HK-2 (cell line): ENCODE measurements around the gene NHEJ1.

Source experiments
- DNase-seq: peaks from one replicate; pipeline ENCODE4 v3.0.0-alpha.2; 2018; ENCODE audit not compliant: unreplicated experiment

The NHEJ1 gene

DNA sequence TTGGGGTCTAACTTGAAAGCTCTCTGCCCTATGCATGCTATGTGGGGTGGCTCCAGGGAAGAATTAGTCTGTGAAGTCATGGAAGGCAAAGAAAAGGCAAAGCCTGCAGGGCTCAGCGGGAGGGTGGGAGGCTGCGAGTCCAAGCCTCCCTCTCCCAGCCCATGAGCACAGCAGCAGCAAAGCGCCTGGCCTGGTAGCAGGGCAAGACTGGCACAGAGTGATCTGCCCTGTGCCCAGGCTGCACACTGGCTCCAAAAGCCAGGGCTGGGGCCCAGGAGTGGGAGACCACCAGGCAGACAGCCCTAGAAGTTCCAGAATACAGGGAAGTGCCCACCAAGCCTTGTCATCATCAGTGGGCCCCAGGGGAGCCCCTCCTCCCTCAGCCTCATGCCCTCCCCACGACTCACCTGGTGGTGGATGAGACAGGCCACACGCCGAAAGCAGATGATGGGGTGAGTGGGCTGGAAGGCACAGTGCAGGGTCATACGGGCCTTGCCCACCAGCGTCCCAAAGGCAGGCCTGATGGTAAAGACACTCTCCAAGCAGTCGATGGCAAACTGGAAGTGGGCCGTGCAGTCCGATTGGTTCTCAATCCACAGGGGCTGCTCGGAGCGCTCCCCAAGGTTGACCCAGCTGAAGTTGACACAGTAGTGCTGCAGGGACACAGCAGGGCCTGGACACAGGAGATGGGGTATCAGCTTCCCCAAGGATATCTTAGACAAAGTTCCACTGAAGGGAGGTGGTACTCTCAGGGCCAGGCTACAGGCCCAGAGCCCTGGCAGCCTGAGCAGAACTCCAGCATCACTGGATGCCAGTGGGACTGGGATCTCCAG lies 131.4 kb downstream of the NHEJ1 start:
- DNase-seq: no peak

DNA sequence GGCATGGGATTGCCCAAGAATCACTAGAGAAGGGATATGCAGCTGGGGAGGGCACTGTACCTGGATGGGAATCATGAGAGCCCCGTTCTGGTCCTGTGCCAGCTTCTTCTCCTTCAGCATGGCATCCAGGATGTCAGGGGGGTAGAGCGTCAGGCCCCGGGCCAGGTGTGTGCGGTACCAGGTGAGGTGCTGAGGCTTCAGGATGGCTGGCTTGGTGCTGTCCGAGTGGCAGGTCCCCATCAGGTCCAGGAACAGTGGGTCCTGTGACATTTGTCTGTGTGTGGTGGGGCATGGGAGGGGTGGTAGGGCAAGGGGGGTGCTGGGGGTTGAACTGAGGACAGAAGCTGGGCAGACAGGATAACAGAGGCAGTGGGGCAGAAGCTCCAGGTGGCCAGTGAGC lies 132.5 kb downstream of the NHEJ1 start:
- no peak for DNase-seq

DNA sequence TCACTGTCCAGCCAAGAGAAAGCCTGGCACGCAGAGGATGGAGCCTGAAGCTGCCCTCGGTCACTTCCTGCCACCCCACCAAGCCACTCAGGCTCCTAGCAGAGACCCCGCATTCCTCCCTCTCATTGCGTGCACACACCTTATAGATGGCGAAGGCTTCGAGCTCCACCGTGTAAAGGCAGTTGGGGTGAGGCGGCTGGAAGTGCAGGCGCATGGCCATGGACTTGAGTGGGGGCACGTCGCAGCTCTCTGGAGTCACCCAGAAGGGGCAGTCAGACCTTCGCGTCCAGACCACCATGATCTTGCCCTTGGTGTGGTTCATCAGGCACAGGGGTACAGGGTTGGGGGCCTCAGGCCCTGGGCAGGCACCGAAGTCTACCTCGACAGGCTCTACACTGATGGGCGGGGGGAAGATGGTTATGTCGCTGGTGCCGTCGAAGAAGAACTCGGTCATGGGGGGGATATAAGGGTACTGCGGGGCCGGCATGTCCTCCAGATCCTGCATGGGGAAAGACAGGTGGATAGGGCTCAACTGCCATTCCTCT lies 133.0 kb downstream of the NHEJ1 start:
- no peak for DNase-seq

DNA sequence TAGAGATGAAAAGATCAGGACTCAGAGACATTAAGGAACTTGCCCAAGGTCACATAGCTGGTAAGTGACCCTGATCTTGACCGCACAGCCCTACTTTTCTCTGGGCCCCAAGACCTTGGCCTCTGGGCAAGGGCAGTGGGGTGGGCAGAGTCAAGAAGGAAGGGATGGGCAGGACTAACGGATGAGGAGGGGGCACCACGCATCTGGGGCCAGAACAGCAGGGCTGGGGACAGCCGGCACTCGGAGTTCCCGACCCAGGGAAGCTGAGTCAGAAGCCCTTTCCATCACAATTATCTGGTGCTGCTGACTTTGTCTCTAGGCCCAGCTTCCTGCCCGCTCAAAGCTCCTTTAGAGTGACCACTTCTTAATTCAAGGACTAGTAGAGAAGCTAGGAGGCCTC lies 133.7 kb downstream of the NHEJ1 start:
- DNase-seq: no peak

DNA sequence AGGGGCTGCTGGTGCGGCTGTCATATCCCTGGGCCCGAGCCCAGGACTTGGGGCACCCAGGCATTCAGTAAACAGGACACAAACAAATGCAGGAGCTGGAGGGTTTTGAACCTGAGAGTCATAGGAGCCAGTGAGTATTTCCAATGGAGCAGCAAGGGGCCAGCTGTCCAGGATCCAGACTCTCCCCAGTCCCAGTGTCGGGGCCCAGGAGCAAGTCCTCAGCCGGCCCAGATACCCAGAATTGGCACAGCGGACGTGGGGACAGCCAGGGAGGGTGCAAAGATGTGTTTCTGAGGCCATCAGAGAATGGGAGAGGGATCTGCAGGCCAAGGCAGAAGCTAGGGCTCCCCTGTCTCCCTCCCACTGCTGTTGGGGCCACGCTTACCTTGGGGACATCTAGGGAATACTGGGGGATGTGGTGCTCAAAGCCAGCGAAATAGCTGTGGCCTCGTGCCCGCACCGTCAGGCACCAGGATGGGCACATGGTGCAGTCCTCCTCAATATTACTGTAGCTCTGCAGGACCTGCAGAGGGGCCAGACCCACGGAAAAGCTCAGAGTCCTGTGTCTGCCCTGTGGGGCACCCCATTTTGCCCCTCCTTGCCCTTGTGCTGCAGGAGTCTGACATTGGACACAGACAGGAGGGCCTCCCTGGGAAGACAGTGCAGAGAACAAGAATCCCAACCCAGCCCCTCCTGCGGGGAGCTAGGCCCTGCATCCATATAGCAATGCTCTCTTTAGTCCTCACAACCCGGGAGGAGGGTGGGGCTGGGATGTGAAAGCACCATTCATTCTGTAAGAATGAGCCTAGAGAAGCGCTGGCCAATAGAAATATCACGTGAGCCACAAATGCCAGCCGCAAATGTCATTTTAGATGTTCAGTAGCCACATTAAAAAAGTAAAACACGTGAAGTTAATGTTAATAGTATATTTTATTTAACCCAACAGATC lies 134.7 kb downstream of the NHEJ1 start:
- no peak for DNase-seq
